Activated T-helper 1 cell treated with anti-CD3 and anti-CD28 coated beads, Interleukin-2, amount 50 U/mL, for 16 hours (primary cell): ENCODE measurements around the gene RAB9B.
"Not testable (repeated sequence)": the region's sequence is repeated elsewhere in the genome, so short reads cannot be mapped to it uniquely, and the experiment has no call there.

Experiments
- DNase-seq, 2 donors: peaks; one replicate each; pipeline ENCODE4 v3.0.0-alpha.2; 2020; ENCODE audit warnings: low read depth in 1 of 2, low spot score in 1 of 2

Gene RAB9B

DNA sequence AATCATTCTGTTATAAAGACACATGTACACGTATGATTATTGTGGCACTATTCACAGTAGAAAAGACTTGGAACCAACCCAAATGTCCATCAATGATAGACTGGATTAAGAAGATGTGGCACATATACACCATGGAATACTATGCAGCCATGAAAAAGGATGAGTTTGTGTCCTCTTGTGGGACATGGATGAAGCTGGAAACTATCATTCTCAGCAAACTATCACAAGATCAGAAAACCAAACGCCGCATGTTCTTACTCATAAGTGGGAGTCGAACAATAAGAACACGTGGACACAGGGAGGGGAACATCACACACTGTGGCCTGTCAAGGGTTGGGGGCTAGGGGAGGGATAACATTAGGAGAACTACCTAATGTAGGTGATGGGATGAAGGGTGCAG, 15.0 kb downstream of the RAB9B start:
- DNase-seq: not testable (repeated sequence)

DNA sequence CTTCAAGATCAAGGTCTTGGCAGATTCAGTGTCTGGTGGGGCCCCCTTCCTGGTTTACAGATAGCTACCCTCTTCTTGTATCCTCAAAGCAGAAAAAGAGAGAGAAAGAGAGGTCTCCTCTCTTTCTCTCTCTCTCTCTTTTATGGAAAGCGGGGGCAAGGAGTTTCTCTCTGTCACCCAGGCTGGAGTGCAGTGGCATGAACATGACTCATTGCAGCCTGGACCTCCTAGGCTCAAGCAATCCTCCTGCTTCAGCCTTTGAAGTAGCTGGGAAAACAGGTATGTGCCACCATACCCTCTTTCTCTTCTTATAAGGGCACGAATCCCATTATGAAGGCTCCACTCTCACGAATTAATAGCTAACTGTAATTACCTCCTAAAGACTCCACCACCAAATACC, 20.2 kb downstream of the RAB9B start:
- no peak for DNase-seq

DNA sequence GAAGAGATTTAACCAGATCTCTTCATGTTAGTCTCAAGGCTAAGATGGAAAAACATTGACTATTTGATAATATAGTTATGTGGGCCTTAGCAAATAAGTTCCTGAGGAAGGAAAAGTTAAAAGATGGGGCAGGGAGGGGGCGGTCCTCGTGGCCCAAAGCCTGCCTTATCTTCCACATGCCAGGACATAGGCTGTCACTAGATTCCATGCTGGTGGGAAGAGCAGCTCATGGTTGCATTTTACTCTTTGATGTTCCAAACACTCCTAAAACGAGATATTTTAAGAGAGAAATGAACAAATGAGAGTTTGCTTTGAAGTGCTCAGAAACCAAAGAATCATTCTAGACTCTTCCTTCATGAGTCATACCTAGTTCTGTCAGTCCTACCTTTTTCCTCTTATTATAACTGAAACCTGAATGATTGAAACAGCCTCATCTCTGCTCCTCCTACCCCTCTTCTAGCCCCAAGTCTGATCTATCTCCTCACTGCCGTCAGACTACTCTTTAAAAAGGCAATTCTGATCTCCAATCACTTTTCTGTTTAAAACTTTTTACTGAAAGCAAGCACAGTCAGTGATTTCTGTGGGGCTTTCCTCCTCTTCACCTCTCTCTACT, 25.1 kb downstream of the RAB9B start:
- no peak for DNase-seq

DNA sequence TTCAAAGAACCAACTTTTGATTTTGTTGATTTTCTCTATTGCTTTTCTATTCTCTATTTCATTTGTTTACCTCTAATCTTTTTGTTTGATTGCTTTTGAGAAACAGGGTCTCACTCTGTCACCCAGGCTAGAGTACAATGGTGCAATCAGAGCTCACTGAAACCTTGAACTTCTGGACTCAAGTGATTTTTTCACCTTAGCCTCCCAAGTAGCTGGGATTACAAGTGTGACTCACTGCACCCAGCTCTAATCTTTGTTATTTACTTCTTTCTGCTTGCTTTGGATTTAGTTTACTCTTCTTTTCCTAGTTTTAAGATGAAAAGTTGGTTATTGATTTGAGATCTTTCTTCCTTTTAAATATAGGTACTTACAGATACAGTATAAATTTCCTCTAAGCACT, 26.2 kb downstream of the RAB9B start:
- no peak for DNase-seq

DNA sequence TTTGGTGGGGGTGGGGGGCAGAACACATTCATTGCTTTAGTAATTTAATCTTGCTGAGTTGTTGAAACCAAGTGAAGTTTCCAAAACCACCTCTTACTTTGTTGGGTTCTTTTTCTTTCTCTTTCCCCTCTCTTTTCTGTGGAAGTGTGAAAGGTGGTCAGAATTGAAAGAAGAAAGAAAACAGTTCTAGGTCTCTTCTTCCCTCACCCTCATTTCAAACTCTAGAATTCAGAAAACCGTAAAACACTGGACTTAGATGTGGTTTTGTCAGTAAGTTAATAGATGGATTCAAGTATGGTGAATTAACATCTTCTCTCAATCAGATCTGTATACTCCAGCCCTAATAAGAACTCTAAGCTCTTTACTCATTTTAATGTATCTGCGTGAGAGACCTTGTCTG, 31.7 kb downstream of the RAB9B start:
- no peak for DNase-seq

DNA sequence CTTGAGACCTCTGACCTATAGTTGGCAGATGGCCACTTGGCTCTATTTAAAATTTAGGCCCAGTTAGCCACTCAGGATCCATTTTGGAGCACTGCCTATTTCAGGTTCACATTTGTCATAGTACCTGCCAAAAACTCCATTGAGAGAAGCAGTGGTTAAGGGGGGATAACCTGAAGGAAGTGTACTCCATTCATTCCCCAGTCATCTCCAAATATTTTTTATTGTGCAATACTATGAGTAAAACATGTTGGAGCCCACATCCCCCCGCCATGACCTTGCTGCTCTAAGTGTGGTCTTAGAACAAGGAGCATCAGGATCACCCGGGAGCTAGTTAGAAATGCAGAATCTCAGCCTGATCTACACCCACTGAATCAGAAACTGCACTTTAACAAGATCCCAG, 34.4 kb downstream of the RAB9B start:
- DNase-seq: no peak

DNA sequence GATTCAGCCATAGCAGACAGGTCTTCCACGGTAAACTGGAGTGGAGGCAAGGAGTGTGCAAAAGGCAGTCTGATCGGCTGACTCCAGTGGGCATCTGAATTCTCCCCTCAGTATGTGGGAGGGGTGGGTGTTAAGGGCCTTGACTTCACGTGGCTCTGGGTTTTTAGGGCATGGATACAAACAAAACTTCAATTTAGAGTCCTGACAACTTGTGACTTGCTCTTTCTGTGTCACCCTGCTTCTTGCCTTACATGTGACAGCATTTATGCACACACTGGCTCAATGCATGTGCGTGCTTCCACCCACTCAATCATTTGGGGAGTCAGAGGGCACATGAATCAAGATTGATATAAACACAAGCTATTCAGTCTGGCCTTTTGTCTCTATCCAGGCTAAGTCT, 37.9 kb downstream of the RAB9B start:
- no peak for DNase-seq

DNA sequence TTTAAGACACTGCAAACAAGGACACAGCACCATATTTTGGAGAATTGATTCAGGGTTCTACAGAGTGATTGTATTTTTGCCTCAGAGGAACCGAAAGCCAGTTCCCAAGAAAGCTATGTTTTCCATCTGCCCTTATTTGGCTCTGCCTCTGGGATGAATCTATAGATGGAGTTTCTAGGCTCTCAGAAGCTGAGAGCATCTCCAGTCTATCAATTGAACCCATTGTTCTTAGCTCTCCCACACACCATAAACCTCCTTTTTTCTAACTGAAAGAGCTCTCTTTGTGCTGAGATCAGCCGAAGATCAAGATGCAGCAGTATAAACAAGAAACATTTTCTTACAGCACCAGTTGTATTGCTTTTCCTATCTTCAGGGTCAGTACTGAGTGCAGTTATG, 38.5 kb downstream of the RAB9B start:
- DNase-seq: no peak

DNA sequence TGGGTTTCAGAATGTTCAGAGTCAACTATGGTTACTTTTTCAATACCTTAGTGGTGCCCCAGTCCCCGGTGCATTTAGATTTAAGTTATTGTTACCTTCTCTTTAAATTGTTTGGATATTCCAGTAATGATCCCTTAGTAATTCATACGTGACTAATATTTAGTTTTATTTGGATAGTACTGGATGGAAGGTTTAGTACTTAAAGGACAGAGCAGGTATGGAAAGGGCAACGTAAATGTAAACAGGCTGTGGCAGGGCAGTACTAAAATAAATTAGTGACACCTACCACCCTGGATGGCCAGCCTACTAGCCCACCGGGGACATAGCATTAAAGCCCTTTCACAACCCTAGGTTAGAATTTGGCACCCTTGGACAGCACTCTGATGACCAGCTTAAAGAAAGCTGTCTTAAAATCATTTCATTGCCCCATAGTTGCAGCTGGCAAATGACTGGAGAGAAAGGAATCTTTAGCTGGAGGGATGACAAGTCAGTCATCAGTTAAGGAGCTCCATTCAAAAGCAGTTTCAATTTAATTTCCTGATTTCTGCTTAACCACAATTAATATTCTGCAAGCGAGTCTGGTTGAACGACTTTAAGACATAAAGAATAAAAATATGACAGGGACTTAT, 39.0 kb downstream of the RAB9B start:
- DNase-seq: no peak

DNA sequence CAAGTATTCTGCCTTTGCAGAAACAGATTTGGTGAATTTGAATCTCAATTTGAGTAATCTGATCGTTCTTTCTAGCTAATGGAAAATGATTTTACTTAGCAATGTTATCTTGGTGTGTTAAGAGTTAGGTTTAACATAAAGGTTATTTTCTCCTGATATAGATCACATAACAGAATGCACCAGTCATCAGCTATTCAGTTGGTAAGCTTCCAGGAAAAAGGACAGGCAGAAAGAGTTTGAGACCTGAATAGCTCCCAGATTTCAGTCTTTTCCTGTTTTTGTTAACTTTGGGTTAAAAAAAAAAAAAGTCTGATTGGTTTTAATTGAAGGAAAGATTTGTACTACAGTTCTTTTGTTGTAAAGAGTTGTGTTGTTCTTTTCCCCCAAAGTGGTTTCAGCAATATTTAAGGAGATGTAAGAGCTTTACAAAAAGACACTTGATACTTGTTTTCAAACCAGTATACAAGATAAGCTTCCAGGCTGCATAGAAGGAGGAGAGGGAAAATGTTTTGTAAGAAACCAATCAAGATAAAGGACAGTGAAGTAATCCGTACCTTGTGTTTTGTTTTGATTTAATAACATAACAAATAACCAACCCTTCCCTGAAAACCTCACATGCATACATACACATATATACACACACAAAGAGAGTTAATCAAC, 40.1 kb downstream of the RAB9B start:
- DNase-seq: no peak

DNA sequence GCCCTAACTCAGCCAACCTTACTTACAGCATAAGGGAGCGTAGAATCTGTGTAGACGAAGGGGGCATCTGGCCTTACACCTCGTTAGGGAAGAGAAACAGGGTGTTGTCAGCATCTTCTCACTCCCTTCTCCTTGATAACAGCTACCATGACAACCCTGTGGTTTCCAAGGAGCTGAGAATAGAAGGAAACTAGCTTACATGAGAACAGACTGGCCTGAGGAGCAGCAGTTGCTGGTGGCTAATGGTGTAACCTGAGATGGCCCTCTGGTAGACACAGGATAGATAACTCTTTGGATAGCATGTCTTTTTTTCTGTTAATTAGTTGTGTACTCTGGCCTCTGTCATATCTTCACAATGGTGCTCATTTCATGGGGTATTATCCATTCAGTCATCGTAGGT, 40.8 kb downstream of the RAB9B start:
- no peak for DNase-seq

DNA sequence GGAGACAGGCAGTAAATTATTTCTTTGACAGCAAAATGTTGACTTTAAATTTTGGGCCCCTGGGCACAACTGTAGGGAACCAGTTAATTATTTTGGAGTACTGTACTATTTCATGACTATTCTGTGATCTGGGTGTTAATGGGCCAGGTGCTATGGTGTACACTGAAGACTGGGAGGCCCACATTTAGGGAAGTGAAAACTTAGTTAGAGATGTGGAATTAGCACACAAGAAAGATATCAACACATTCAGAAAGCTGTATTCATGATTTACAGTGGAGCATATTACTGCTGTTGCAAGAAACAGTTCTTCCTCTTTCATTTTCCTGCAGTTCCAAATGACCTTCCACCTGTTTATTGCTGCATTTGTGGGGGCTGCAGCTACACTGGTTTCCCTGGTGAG, 43.1 kb downstream of the RAB9B start:
- no peak for DNase-seq

DNA sequence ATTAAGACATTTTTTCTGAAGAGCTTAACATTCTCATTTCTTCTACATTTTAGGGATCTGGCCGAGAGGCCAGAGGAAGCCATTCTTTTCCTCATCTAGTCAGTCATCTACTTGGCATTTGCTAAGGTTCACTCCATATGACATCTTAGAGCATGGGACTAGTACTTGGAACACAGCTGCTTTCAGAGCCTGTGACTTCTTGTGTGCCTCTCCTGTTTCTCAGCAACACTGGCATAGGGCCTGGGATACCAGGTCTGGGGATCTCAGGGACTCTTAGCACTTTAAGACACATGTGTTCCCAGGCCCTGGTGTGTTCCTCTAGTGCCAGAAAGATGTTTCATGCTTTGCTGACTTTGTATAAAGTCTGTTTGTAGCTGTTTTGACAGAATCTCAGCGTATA, 48.1 kb downstream of the RAB9B start:
- no peak for DNase-seq

DNA sequence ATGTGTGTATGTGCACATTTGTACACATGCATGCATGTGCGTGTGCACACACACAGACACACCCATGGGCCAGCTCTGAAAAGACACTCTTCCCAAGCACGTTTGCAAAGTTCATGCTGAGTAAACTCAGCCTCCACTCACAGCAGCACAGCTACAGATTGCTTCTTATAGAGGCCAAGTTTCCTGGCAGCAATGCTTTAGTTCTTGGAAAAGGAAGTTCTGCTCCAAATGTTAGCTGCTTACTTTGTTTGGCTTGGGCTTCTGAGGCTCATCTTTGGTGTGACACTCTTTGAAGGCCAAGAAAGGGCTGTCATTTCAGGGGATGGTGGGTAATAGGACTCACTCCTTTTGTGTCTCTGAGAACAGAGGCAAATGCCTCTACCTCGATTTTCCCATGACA, 48.9 kb downstream of the RAB9B start:
- DNase-seq: no peak

DNA sequence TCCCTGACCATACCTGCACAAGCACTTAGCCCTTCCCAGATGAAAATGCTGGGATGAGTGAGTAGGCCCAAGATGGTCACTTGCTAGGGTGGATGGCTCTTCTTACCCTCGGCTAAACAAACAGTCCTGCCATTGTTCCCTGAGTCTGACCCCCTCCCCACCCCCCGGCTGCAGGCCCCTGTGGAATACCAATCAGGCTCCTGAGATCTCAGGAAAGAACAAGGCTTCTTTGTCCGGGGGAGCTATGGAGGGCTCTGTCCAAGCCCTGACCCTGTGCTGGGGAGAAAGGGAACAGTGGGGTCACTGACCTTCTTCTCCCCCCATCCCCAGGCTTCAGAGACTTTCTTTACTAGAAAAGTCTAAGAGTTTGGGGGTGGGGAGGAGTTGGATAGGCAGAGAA, 49.4 kb downstream of the RAB9B start:
- DNase-seq: no peak

DNA sequence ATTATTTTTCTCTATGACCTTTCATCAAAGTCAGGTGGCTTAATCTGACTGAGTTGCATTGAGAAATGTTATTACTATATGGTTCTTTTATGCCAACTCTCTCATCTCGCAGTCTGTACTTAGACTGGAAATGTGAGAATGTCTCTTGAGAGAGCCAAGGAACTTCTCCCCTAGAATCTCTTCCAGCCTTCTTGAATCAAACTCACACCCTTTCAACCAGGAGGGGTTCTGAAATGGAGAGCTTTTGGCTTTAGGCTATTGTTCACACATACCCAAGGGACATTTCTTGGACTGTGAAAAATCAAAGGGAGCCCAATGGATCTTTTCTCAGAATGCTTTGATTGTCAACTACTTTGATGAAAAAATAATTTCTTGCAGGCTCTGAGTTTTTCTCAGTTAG, 50.4 kb downstream of the RAB9B start:
- DNase-seq: no peak

DNA sequence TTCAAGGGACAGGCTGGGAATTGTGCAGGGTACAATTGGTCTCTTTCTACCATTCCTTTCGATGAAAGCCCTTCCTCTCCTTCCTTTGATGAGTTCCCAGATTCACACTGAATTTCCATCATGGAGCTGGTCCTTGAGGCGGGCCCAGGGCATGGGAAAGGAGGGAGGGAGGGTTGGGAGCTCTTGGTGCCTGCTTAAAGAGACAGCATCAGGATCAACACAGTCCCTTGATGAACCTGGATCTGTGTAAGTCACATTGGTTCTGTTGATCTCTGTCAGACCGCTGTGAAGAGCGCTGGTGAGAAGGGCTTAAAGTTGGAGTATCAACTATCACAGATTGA, 51.0 kb downstream of the RAB9B start:
- DNase-seq: no peak

DNA sequence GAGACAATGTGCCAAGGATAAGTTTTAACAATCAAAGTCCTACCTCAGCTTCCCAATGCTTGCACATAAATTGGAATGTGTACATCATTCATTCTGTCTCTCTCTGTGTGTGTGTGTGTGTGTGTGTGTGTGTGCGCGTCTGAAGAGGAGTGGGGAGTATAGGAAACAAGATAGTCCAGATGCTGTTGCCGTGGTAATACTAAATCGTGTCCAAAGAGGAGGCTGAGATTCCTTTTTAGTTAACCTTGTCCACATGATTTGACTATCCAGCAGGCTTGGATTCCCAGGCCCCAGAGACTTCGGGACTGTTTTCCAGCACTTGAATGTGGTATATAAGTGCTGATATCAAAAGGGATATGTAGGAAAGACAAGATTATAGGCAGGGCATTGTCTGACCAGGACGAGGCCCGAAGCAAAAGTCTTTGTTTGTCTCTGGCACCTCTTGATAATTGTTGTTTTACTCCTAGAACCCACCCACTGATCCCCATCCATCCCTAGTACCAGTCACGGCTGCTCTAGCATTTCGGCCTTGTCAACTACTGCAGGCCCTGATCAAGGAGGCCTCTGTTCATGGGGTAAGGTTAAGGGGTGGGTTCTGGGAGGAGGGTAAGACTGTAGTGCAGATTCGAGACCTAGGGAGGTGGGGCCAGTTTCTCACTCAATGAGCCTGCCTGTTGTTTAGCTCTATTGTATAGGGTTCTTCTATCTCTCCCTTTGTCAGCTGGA, 51.6 kb downstream of the RAB9B start:
- DNase-seq: no peak

DNA sequence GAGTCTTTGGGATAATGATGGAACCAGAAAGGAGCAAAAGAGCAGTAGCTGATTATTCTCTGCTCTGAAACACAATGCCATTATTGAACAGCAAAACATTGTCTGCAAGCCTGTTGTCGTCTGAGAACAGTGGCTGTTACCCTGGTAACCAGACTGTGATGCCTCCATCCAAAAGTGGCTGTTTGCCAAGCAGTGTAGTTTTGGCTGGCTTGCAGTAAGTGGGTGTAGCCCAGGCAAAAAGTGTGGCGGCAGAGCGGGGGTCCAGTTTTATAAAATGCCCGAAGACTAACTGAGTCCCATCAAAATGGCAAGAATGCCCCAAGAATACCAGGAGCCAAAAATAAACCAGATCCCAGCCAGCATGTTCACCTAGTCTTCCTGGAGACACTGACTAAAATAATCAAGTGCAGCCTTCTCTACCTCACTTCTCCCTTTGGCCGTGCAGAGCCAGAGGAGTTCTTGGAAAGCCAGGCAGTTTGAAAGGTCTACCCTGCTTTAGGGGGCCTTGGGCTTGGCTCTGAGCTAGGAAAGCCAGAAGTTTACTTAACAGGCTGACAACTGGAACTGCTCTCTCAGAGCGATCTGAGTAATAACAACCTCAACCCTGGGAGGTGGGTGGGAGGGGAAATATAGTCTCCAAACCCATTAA, 52.8 kb downstream of the RAB9B start:
- DNase-seq: no peak

DNA sequence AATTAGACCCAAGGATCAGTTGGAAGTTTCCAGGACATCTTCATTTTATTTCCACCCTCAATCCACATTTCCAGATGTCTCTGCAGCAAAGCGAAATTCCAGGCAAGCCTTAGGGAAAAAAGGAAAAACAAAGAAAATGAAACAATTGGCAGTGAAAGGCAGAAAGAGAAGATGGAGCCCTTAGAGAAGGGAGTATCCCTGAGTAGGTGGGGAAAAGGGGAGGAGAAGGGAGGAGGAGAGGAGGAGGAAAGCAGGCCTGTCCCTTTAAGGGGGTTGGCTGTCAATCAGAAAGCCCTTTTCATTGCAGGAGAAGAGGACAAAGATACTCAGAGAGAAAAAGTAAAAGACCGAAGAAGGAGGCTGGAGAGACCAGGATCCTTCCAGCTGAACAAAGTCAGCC, 55.5 kb downstream of the RAB9B start, which contains the start of gene PLP1:
PLP1 (plus strand) TSS at position 295 of the 400 bp plus-strand sequence. CDS start 156 bp downstream, outside the sequence.
- no peak for DNase-seq

DNA sequence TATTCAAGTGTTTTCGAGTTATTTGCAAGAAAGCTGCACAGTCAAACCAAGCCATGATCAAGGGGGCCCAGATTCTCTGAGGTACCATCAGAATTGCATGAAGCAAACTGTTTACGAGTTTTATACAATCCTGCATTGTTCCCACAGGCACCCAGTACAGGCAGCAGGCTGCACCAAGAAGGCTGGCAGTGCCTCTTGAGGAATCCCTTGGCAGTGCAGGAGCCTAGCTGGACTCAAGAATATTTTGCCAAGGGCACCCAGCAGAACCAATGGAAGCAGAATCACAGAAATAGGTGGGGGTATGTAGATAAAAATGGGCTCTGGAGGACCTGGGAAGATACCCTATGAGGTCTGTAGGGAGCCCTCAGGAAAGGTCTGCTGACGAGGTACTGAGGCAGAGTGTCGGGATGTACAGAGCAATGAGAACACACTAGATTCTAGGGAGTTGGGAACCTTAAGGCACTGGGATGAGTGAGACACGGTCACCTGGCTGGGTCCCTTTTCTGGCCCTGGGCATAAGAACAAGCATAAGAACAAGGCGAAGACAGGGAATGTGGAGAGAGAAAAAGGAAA, 57.9 kb downstream of the RAB9B start:
- DNase-seq: no peak
